Amygdala (tissue), 56 donors: ENCODE measurements around the gene NRIP2.
A peak's percentile ranks its signal among the peaks of the same experiment; 100 is the strongest.
"Not testable (repeated sequence)": the region's sequence is repeated elsewhere in the genome, so short reads cannot be mapped to it uniquely, and the experiment has no call there.

Experiments used
- DNase-seq, 56 donors: peaks; one replicate each; lab custom pipeline; 2025; lab: John Stamatoyannopoulos, UW

NRIP2 gene, protein sequence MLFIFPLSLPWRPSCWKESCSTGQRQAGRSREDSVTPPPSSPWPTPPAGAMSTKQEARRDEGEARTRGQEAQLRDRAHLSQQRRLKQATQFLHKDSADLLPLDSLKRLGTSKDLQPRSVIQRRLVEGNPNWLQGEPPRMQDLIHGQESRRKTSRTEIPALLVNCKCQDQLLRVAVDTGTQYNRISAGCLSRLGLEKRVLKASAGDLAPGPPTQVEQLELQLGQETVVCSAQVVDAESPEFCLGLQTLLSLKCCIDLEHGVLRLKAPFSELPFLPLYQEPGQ

DNA sequence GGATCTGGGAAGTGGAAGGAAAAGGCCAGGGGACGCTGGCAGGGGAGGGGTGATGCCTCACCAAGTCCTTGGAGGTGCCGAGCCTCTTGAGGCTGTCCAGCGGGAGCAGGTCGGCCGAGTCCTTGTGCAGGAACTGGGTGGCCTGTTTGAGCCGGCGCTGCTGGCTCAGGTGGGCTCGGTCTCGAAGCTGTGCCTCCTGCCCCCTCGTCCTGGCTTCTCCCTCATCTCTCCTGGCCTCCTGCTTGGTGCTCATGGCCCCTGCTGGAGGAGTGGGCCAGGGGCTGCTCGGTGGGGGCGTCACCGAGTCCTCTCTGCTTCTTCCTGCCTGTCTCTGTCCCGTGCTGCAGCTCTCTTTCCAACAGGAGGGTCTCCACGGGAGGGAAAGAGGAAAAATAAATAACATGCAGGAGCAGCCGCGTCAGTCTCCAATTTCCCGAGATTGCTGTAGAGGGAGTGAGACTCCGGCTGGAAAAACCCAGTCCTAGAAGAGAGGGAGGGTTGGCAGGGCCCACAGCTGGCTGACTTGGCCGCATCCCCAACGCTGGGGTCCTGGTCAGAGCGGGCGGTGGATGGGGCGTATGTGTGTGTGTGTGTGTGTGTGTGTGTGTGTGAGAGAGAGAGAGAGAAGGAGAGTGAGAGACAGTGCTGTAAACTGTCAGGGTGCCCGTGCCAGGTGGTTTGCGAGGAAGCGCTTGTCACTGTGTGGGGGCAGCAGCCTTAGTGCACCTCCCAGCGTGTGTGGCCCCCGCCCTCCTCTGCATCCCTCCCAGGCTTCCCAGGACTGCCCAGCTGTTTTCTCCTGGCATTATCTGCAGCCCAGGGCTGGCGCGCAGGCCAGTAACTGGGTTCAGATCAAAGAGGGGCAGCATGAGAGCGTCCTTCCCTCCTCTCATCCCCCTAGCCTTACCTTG is at the start of gene NRIP2:
NRIP2 (minus strand) TSS at position 455 of the 911 bp plus-strand sequence; CDS start at position 403, 52 bp downstream.
- peak in 51 of 56 donors; percentile 14 to 79 (median 53) for DNase-seq

DNA sequence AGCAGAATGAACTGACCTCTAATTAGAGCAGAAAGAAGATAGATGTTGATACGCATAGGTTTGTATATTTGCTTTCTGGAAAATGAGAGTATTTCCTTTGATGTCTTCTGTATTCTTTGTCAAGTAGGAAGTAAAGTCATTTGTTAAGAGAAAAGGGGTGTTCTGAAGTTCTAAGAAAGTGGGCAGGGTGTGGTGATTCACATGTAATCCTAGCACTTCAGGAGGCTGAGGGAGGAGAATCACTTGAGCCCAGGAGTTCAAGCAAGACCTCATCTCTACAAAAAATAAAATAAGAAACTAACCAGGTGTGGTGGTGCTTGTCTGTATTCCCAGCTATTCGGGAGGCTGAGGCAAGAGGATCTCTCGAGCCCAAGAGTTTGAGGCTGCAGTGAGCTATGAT is 45.0 kb upstream of the NRIP2 start:
- no peak for DNase-seq

DNA sequence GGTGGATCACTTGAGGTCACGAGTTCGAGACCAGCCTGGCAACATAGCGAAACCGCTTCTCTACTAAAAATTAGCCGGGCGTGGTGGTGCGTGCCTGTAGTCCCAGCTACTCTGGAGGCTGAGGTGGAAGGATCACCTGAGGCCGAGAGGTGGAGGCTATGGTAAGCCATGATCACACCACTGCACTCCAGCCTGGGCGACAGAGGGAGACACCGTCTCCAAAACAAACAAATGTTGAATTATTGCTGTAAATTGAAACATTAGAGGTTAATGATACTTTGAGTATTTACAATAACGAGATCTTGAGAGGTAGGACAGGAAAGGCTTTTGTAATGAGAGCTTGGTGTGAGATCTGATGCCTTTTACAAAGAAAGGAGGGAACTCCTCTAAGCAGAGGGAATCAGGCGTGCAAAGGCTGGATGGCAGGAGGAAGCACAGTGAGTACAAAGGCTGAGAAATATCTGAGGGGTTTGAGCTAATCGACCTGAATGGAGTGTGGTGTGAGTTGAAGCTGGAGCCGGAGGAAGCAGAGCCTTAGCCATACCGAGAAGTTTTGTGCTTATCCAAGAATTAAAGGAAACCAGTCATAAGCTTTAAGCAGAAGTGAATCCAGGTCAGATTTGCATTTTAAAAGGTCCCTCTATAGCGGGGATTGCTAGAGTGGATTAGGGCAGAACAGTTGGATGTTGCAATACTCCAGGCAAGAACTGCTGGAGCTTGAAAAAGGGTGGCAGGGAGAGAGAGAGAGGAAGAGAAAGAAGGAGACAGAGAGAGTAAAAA is 43.3 kb upstream of the NRIP2 start:
- peak in 2 of 56 donors; percentile 11 to 27 for DNase-seq

DNA sequence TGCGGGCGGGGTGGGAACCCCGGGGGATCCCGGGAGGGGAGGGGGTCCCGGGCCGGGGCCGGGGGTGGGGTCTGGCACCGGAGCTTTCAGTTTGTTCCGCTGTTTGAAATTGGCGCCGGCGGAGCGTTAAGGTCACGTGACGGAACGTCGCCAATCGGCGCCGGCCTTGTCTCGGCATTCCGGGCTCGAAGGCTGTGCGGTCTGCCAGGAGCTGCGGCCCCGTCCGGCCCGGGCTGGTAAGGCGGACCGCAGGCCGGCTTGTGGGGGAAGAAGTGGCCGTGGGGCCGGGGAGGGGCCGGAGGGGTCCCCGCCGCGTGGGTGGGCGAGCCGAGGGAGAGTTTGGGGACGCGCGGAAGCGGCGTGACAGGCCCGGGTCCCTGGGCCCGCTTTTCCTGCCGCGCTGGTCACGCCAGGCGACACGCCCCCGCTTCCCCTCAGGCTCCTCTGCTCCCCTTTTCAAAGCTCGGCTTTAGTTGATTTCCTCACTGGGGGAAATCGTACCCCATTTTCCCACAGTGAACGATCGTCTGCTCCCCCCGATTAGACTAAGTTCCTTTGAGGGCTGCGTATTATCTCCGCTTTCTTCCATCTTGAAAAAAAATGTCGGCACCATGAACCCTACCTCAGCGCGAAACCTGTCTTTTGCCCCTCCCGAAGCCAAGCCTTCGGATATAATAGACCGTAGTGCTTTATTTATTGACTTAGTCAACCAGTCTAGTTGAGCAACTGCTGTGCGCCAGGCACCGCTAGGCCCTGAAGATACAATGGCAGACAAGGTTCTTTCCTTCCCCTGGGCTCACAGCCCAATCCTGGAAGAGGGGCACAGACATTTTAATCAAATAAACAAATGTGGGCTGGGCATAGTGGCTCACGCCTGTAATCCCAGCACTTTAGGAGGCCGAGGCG is 42.5 kb upstream of the NRIP2 start, which contains the start of the genes FOXM1 and RHNO1:
FOXM1 (minus strand) TSS at position 128 of the 906 bp plus-strand sequence. CDS start 2,696 bp downstream, outside the sequence.
RHNO1 (plus strand) TSS at position 177 of the 906 bp plus-strand sequence. CDS start 8,144 bp downstream, outside the sequence.
- peak; percentile 26 to 96 (median 83) for DNase-seq

DNA sequence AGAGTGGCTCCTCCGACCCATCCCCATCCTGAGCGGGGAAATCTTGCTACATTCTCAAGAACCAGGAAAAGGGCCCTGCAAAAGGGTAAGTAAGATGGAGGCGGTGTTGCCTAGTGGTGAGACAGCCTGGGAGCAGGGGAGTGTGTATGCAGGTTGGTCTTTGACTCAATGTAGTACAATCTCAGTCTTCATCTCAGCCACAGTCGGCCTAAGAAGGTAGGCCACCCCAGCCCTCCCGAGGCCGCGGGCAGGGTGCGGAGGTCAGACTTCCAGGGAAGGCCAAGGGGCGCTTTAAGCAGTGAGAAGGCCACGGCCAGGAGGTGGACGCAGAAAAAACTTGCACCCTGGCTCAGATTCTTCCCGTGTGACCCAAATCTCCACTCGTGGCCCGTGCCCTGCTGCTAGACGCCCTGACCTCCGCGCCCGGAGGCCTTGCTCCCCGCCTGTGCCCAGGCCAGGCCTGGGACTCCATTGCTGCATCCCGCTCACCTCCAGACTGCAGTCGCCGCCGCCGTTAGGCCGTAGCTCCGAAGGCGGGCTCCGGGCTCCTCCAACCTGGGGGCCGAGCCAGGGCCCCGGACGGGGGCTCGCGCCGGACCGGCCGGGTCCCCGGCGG is 41.7 kb upstream of the NRIP2 start:
- no peak for DNase-seq

DNA sequence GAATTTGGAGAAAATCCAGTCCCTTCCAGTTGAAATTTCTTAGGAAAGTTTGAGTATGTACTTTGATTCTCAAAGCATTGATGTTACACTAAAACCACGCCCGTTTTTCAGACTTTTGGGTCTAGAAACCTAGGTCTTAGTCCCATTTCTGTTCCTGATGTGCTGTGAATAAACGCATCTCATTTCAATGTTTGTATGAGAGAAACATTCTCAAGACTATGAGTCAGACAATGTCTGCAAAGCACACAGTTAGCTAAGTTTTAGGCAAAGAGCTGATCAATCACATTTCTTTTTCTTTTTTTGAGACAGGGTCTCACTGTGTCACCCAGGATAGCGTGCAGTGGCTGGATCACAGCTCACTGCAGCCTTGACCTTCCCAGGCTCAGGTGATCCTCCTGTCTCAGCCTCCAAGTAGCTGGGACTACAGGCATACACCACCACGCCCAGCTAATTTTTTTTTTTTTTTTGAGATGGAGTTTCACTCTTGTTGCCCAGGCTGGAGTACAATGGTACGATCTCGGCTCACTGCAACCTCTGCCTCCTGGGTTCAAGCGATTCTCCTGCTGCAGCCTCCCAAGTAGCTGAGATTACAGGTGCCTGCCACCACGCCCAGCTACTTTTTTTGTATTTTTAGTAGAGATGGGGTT is 34.3 kb upstream of the NRIP2 start:
- DNase-seq = not testable (repeated sequence)

DNA sequence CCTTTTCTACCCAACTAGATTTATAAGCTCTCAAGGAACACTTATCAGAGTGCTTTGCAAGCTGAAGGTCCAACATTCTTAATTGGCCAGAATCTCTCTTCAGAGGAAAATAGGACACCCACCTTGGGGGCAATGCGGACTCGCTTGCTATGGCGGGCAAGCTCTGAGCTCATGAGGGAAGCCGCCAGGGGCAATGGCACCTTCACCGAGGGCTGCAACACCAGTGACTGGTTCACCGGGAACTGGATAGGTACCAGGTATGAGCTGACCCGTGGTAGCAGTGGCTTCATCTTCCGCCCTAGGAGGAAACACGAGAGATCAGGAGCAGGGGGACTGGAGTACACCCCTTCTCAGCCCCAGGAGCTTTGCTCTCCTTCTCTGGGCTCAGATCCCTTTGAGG is 29.4 kb upstream of the NRIP2 start:
- peak in 1 of 56 donors; percentile 2 for DNase-seq

DNA sequence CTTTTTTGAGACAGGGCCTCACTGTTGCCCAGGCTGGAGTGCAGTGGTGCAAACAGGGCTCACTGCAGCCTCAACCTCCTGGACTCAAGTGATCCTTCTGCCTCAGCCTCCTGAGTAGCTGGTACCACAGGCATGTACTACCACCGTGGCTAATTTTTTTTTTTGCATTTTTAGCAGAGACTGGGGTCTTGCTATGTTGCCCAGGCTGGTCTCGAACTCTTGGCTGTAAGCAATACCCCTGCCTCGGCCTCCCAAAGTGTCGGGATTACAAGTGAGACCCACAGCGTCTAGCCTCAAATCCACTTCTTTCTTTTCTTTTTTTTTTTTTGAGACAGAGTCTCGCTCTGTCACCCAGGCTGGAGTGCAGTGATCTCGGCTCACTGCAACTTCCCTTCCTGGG is 28.6 kb upstream of the NRIP2 start:
- not testable (repeated sequence) for DNase-seq

DNA sequence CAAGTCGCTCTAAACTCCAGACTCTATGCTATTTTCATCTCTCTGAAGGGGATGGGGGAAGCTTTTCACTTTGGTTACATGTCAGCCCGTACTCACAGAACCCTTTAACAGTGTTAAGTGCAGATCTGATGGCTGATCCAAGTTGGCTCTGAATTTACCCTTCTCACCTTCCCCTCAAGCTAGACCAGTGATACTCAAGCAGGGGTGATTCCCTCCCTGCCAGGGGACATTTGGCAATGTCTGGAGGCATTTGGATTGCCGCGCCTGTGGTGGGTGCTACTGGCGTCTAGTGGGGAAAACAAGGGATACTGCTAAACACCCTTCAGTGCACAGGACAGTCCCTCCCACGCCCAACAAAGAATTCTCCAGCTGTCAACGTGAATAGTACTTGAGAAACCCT is 28.0 kb upstream of the NRIP2 start:
- no peak for DNase-seq

DNA sequence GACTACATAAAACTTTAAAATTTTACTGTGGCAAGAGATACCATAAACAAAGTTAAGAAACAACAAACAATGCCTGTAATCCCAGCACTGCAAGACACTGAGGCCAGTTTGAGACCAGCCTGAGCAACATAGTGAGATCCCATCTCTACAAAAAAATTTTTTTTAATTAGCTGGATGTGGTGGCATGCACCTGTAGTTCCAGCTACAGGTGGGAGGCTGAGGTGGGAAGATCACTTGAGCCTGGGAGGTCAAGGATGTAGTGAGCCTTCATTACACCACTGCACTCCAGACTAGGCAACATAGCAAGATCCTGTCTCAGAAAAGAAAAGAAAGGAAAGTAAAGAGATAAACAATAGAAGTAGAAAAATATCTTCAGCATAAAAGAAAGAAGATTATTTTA is 25.3 kb upstream of the NRIP2 start:
- DNase-seq = no peak

DNA sequence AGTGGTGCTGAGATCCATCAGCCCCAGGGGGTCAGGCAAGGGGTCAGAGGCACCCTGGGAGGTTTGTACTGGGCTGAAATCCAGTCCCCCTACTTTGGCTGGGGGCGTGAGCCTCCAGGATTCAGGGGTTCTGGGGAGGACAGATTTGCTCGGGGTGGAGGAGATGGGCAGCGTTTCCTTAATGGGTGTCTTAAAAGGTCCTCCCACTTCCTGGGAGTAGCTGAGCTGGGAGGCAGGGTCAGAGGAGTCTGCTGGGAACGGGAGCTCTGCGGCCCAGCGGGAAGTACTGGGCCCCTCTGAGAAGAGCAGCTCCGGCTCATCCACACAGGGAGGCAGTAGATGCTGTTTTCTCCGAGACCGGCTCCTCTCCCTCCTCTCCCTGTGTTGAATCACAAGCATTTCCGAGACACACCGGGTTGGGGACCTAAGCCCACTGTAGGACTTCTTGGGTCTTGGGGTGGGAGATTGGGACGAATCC is 24.1 kb upstream of the NRIP2 start:
- no peak for DNase-seq

DNA sequence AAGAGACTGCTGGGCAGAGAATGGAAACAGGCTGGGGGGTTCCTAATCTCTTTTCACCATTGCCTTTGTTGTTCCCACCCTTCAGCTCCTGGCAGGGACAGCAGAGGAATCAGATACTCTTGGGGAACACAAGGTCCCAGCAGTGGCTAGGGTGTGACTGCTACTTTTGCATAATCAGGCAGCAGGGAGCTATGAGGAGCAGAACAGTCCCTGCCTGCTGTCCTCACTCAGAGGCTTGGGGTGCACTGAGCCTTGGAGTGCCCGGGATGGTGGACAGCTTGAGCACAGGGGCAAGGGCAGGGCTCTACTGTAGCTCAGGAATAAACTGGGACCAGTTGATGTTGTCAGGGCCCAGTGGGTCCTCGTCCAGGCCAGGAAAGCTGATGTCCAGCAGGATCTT is 23.5 kb upstream of the NRIP2 start:
- no peak for DNase-seq

DNA sequence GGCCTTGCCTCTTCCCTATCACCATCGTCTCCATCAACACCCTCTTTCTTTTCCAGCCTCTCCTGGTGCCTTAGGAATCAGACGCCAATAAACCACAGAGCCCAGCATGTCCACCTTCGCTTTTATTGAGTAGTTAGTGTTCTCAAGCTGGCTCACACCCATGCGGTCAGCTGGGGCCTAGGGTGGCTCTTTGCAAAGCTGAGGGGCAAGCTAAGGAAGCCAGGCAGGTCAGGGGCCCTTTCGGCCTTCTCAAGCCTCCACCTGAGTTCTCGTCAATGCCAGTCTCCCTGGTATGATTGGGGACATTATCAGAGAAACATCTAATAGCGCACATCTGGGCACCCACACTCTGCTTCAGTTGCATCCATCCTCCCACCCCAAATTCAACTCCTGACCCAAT is 22.7 kb upstream of the NRIP2 start:
- no peak for DNase-seq

DNA sequence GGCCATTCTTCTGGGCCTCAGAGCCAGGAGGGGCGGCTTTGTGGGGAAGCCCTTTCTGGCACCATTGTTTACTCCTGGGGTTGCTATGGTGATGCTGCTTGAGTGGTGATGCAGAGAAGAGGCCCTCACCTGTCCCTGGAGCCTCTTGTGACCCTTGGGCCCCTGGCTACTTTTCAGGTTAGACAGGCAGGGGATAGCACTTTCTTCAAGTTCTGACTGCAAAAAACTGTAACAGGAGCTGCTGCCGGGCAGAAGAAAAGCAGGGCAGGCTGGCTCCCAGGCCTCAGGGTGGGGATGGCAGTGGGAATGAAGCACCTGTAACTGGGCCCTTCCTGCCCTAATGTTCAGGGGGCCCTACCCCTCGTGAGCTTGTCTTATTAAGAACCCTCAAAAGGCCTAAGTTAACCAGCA is 22.2 kb upstream of the NRIP2 start, which contains the start of gene TEX52:
TEX52 (minus strand) TSS at position 19 of the 411 bp plus-strand sequence; CDS start at position 6, 13 bp downstream.
- no peak for DNase-seq

DNA sequence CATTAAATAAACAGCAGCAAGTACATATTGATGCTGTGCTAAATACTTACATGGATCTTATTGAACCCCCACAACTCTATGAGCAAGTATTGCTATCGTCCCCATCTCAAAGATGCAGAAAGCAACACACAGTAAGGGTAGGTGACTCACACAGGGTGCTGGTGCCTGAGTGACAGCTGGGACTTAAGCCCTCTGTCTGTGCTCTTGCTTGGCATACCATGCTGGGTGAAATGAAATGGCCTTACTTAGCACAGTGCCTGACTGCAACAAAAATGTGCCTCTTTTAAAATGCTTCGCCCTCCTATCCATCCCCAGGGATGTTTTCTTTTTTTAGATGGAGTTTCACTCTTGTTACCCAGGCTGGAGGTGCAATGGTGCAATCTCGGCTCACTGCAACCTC is 21.2 kb upstream of the NRIP2 start:
- no peak for DNase-seq

DNA sequence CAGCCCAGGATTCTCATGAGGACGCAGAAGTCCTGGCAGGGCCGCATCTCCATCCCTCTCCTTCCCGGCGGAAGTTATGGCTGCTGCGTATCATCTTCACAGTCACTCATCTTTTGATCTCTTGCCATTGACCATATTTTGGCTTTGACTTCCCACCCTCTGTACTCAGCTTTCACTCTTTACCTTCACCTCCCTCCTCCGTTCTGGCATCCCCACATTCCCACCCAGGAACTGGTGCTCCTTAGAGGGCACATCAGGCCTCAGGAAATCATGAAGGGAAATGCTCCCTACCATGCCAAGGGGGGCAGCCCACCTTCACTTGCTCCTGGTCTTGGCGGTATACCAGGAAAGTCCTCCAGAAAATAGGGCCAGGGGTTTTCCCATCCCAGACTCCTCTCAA is 20.7 kb upstream of the NRIP2 start:
- DNase-seq = no peak

DNA sequence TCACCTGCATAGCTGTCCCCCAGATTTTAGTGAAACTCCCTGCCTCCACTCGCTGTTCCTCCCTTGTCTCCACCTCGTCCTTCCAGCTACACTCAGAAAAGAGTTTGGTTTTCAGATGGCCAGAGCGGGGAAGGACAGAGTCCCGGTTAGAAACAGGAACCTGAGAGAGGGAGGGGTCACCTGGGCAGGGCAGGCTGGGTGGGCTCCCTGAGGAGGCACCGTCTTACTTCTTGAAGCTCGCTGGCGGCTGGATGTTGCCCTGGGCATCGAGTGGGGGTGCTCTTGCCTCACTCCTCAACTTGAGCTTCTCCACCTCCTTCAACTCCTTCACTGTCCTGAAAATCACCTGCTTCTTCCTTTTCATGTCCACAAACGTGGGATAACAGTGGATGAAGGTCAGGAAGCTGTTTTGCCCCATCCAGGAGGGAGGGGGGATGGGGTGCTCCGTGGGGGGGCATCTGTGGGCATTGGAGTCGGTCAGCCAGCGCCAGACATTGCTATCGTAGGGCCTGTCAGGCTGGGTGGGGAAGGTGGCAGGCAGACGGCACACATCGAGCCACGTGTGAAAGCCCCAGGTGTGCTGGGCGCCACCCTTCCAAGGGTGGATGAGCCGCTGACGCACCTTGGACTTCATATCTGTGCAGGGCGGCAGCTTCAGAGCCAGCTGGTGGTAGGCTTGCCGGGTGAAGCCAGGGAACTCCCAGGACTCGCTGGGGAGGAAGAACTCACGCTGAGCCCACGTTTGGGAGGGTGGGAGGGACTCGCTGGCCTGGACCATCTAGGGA is 20.0 kb upstream of the NRIP2 start:
- no peak for DNase-seq
